Middle frontal gyrus (tissue), 1 donor: ENCODE data around the gene SLC25A45.

Experiments used
- DNase-seq: peaks from one replicate; pipeline ENCODE4 v3.0.0-alpha.2; 2015; ENCODE audit warnings: low spot score; ENCODE audit errors: extremely low spot score

The SLC25A45 gene, protein sequence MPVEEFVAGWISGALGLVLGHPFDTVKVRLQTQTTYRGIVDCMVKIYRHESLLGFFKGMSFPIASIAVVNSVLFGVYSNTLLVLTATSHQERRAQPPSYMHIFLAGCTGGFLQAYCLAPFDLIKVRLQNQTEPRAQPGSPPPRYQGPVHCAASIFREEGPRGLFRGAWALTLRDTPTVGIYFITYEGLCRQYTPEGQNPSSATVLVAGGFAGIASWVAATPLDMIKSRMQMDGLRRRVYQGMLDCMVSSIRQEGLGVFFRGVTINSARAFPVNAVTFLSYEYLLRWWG

DNA sequence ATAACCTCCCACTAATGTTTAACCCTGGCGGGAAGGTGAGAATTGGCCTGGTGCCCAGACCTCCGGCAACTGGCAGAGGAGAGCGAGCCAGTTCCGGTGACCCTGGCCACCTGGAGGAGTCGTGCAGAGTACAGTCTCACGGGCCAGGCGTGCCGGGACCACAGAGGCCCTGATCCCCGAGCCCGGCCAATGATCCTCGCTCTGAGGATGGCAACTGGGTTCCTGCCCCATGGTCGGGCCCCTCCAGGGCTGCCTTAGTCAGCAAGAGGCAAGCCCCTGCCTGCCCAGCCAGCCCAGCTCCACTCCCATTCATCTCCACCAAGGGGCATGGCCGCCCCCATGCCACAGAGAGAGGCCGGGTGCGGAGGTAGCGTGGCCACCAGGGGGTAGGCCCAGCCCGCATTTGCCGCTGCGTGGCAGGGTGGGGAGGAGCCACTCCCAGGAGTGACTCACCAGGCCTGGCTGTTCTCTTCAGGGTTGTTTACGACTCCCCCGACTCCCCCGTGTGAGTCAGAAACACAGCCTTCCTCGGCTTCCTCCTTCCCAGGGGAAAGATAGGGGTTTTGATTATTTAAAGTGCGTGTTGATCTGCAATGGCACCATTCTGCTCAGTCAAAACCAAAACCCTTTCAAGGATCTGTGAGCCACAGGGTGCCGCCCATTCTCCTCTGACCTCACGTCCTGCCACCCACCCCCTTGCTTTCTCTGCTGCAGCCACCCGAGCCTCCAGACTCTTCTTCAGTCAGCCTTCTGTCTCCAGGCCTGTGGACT is at the start of gene SLC25A45:
Gene SLC25A45, minus strand, starts transcription at position 614 of the 771 bp plus-strand sequence. CDS start 695 bp downstream, outside the sequence.
- DNase-seq, result peak; percentile 72

DNA sequence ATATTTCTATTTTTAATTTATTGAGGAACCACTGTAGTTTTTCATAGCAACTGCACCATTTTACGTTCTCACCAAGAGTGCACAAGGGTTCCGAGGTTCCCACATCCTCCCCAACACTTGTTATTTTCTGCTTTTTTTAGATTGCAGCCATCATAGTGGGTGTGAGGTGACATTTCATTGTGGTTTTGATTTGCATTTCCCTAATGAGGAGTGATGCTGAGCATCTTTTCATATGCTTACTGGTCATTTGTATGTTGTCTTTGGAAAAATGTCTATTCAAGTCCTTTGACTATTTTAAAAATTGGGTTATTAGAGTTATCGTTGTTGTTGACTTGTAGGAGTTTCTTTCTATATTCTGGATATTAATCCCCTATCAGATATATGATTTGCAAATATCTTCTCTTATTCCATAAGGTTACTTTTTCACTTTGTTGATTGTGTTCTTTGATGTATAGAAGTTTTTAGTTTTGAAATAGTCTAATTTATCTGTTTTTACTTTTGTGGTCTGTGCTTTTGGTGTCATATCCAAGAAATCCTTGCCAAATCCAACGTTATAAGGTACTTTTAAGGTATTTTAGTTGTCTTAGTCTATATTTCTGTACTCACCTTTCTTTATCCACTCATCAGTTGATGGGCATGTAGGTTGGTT is 49.1 kb upstream of the SLC25A45 start:
- DNase-seq, result no peak

DNA sequence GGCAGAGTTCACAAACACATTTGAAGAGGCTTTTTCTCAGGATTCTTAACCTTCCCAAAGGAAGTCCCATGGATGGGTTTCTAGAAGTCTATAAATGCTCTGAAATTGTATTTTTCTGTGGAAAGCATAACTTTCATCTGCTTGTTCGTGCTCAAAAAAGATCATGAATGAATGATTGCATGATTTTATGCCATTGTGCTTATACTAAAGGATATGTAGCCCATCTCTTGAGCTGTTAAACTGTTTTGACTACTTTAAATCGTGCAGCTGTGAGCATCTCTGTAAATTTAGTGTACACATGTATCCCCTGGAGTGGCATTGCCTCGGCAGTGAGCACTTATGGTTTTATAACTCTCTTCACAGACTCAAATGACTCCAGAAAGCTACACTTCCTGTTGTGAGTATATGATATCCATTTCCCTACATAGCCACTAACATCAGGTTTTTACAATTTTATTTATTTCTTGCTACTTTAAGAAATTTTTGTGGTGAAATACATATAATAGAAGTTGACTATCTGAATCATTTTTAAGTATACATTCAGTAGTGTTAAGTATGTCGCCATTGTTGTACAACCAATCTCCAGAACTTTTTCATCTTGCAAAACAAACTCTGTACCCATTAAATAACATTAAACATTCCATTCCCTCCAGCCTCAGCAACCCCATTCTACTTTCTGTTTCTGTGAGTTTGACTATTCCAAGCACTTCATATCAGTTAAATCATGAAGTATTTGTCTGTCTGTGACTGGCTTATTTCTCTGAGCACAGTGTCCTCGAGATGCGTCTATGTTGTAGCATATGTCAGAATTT is 48.2 kb upstream of the SLC25A45 start:
- no peak for DNase-seq

DNA sequence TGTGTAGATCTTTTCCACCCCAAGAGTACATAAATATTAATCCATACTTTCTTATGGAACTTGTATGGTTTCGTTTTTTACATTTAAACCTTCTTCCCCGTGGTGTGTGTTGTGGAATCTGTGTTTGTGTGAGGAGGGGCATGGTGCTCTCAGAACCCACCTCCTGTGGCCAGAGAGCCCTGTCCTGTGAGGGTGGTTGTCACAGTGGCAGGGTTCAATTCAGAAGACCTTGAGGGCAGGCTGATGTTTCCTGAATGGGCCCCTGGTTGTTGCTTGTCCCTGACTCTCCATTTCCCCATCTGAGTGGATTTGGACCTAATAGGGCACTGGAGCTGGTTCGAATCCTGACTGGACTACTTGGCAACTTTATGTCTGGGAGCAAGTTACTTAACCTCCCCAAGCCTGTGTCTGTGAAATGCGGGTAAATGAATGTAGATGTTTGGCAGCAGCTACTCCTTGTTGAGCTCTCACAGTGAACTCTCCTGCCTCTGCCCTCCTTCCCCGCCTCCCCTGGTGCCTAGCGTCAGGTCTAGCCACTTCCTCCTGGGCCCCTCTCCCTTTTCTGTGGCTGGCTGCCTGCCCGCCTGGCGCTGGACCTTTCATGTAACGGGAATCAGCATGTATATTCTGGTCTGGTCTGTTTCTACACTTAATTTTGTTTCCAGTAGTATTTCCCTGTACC is 47.4 kb upstream of the SLC25A45 start:
- no peak for DNase-seq

DNA sequence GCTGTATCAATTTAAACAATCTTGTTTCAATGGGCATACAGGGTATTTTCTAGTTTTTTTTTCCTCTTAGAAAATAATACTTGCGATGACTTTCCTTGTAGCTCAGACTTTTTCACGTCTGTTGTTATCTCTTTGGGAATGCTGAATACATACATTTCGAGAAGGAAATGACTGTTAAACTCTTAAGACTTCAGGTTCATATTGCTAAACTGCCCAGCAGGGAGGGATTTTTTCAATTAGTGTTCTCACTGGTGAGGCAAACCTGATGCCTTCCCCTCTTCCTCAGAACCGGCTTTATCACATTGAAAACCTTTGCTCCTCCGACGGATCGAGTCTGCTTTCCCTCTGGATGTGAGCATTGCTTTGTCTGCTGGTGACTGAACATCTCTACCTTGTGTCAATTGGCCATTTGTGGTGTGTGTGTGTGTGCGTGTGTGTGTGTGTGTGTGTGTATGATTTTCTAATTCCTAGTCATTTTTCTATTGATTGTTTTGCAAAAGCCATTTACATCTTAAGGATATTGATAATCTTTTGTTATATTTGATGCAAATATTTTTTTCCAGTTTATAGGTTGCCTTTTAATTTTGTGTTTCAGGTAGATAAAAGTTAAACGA is 46.7 kb upstream of the SLC25A45 start:
- no peak for DNase-seq

DNA sequence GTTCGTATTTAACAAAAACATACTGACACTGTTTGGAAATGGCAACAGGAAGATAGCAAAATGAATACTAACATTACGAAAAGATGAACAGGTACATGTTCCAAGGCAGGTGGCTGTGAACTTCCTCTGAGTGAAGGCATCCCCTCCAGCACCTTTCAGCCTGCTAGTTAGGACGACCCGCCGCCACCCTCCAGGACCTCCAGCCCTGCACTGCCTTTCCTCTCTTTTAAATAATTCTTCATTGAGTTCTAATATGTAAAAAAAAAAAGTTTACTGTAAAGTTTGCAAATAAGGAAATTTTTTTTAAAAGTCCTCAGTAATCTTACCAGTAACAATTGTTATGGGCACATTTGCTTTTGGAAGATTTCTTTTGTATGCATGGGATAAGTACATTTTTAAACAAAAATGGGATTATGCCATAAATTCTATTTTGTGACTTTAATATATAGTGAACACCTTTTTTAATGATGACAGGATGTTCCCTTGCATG is 46.2 kb upstream of the SLC25A45 start:
- DNase-seq, result no peak

DNA sequence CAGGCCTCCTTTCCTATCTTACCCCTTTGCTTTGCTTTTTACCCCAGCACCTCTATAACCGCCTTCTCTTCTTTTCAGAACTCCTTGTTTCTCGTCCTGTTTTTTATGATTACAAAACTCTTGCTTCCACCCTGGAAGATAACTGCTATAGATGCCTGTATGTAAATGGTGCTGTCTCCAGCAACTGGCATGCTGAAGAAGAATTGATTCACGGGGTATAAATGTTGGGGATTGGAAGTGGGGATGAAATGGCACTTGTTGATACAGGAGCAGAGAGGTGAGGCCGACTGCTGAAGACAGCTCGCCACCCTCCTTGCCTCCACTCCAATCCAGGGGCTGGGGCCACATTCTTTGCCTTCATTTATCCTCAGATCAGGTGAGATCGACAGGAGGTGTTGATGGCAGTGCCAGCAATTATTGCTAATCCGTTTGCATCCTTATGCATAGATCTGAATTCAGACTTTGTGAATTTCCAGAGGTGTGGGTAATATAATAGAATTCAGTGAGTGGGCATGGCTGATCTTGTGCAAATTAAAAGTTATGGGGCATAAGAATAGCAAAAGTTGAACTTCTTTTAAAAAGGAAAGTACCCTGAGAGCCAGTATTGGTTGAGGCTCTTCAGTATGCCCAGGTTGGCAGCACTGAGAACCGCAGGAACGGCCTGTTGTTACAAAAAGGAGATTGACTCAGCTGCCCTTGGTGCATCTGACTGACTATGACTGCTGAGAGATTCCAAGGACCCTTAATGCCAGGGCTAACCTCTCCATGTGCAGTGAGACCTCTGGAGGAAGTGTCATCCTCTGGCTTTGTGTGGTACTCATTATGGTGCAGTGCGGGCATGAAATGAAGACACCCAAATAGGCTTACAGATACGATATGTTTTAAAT is 45.5 kb upstream of the SLC25A45 start:
- no peak for DNase-seq

DNA sequence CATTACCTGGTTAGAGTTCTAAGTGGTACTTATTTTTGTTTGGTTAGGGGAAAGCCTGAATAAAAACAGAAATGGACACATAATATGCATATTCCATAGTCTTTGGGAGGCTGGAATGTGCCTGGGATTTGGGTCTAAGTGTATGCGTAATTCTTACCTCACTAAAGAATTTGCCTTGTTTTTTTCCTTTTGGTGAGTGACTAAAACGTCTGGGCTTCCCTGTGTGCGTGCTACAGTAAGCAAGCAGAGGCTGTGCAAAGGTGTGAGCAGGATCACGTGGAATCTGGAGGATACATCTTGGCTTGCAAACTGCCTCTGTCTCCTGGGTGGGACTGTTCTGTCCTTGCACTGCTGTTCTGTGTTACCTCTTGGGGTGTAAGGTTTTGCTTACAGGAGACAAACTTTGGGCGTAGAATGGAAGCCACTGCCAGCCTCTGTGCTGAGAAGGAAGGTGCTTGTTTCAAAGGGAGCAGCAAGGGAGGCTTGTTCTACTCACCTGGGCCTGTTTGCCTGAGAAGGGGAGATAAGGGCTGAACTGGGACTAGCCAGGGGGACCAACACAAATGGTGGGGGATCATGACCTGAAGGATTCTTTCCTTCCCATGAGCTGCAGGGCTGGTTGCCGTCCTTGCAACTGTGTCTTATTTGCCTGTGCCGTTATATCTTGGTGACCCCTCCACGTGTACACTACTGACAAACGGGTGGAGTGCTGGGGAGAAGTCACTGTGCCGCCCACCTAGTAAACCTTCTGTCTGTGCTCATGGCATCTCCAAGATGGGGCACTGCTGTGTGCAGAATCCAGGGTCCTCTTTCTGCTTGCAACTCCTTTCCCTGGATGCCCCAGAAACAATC is 44.6 kb upstream of the SLC25A45 start:
- no peak for DNase-seq

DNA sequence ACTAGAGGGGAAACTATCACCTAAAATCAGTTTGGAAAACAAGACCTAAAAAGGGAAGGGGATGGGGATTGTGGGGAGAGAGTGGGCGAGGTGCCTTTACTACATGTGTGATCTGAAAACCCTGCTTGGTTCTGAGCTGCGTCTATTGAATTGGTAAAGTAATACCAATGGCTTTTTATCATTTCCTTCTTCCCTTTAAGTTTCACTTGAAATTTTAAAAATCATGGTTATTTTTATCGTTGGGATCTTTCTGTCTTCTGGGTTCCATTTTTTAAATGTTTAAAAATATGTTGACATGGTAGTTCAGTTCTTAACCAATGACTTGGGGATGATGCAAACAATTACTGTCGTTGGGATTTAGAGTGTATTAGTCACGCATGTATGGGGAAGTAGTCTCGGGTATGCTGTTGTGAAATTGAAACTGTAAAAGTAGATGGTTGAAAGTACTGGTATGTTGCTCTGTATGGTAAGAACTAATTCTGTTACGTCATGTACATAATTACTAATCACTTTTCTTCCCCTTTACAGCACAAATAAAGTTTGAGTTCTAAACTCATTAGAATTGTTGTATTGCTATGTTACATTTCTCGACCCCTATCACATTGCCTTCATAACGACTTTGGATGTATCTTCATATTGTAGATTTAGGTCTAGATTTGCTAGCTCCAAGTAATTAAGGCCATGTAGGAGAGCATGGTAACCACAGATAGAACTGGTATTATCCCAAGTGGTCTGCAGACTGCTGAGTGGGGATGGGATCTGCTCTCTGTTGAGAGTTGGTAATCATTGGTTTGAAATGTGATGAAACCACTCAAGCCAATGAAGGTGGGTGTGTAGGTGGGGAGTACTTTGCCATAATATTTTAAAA is 43.8 kb upstream of the SLC25A45 start:
- no peak for DNase-seq

DNA sequence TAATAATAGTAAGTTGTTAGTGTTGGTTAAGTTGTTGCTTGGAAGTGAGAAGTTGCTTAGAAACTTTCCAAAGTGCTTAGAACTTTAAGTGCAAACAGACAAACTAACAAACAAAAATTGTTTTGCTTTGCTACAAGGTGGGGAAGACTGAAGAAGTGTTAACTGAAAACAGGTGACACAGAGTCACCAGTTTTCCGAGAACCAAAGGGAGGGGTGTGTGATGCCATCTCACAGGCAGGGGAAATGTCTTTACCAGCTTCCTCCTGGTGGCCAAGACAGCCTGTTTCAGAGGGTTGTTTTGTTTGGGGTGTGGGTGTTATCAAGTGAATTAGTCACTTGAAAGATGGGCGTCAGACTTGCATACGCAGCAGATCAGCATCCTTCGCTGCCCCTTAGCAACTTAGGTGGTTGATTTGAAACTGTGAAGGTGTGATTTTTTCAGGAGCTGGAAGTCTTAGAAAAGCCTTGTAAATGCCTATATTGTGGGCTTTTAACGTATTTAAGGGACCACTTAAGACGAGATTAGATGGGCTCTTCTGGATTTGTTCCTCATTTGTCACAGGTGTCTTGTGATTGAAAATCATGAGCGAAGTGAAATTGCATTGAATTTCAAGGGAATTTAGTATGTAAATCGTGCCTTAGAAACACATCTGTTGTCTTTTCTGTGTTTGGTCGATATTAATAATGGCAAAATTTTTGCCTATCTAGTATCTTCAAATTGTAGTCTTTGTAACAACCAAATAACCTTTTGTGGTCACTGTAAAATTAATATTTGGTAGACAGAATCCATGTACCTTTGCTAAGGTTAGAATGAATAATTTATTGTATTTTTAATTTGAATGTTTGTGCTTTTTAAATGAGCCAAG is 42.9 kb upstream of the SLC25A45 start:
- DNase-seq, result peak; percentile 54

DNA sequence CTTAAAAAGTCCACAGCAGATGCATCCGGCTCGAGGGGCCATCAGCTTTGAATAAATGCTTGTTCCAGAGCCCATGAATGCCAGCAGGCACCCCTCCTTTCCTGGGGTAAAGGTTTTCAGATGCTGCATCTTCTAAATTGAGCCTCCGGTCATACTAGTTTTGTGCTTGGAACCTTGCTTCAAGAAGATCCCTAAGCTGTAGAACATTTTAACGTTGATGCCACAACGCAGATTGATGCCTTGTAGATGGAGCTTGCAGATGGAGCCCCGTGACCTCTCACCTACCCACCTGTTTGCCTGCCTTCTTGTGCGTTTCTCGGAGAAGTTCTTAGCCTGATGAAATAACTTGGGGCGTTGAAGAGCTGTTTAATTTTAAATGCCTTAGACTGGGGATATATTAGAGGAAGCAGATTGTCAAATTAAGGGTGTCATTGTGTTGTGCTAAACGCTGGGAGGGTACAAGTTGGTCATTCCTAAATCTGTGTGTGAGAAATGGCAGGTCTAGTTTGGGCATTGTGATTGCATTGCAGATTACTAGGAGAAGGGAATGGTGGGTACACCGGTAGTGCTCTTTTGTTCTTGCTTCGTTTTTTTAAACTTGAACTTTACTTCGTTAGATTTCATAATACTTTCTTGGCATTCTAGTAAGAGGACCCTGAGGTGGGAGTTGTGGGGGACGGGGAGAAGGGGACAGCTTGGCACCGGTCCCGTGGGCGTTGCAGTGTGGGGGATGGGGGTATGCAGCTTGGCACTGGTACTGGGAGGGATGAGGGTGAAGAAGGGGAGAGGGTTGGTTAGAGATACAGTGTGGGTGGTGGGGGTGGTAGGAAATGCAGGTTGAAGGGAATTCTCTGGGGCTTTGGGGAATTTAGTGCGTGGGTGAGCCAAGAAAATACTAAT is 42.0 kb upstream of the SLC25A45 start:
- DNase-seq, result no peak

DNA sequence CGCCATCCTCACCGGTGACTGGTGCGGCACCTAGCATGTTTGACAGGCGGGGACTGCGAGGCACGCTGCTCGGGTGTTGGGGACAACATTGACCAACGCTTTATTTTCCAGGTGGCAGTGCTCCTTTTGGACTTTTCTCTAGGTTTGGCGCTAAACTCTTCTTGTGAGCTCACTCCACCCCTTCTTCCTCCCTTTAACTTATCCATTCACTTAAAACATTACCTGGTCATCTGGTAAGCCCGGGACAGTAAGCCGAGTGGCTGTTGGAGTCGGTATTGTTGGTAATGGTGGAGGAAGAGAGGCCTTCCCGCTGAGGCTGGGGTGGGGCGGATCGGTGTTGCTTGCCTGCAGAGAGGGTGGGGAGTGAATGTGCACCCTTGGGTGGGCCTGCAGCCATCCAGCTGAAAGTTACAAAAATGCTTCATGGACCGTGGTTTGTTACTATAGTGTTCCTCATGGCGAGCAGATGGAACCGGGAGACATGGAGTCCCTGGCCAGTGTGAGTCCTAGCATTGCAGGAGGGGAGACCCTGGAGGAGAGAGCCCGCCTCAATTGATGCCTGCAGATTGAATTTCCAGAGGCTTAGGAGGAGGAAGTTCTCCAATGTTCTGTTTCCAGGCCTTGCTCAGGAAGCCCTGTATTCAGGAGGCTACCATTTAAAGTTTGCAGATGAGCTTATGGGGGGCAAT is 41.2 kb upstream of the SLC25A45 start:
- DNase-seq, result no peak

DNA sequence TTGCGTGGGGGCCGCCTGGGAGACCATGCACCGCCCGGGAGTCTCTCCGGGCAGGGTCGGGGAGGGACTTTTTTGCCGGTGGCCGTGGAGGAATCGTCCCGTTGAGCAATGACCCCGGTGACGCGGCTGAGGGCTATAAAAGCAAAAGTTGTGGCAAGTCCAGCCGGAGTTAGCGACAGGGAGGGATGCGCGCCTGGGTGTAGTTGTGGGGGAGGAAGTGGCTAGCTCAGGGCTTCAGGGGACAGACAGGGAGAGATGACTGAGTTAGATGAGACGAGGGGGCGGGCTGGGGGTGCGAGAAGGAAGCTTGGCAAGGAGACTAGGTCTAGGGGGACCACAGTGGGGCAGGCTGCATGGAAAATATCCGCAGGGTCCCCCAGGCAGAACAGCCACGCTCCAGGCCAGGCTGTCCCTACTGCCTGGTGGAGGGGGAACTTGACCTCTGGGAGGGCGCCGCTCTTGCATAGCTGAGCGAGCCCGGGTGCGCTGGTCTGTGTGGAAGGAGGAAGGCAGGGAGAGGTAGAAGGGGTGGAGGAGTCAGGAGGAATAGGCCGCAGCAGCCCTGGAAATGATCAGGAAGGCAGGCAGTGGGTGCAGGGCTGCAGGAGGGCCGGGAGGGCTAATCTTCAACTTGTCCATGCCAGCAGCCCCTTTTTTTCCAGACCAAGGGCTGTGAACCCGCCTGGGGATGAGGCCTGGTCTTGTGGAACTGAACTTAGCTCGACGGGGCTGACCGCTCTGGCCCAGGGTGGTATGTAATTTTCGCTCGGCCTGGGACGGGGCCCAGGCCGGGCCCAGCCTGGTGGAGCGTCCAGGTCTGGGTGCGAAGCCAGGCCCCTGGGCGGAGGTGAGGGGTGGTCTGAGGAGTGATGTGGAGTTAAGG is 40.4 kb upstream of the SLC25A45 start, which contains the start of gene NEAT1:
Gene NEAT1, plus strand, starts transcription at position 166 of the 883 bp plus-strand sequence.
- peak; percentile 75 for DNase-seq
